COR-L47 (cell line): ENCODE measurements around the gene TCF15.
A peak's percentile ranks its signal among the peaks of the same experiment; 100 is the strongest.
"Not testable (repeated sequence)": the region's sequence is repeated elsewhere in the genome, so short reads cannot be mapped to it uniquely, and the experiment has no call there.

Experiments used
- DNase-seq: peaks from one replicate; lab custom pipeline; 2025; lab: John Stamatoyannopoulos, UW

The TCF15 gene

DNA sequence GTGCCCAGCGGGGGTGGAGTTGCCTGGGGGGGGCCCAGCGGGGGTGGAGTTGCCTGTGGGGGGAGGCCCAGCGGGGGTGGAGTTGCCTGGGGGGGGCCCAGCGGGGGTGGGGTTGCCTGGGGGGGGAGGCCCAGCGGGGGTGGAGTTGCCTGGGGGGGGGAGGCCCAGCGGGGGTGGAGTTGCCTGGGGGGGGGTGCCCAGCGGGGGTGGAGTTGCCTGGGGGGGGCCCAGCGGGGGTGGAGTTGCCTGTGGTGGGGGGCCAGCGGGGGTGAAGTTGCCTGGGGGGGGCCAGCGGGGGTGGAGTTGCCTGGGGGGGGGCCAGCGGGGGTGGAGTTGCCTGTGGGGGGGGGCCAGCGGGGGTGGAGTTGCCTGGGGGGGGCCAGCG lies 31.9 kb upstream of the TCF15 start:
- DNase-seq = not testable (repeated sequence)

DNA sequence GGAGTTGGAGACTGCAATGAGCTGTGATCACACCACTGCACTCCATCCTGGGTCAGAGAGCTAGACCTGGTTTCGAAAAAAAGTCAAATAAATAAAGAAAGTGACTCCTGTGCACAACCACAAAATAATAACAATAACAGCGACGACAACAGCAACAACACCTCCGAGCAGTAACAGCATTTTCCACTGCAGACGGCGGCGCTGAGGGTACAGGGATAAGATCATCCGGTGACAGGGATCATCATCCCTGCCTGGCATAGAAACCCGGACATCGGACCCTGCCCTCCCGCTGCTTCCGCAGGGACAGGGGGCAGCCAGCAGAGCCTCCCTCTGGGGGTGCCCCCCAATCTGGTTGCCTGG lies 31.4 kb upstream of the TCF15 start:
- DNase-seq = no peak

DNA sequence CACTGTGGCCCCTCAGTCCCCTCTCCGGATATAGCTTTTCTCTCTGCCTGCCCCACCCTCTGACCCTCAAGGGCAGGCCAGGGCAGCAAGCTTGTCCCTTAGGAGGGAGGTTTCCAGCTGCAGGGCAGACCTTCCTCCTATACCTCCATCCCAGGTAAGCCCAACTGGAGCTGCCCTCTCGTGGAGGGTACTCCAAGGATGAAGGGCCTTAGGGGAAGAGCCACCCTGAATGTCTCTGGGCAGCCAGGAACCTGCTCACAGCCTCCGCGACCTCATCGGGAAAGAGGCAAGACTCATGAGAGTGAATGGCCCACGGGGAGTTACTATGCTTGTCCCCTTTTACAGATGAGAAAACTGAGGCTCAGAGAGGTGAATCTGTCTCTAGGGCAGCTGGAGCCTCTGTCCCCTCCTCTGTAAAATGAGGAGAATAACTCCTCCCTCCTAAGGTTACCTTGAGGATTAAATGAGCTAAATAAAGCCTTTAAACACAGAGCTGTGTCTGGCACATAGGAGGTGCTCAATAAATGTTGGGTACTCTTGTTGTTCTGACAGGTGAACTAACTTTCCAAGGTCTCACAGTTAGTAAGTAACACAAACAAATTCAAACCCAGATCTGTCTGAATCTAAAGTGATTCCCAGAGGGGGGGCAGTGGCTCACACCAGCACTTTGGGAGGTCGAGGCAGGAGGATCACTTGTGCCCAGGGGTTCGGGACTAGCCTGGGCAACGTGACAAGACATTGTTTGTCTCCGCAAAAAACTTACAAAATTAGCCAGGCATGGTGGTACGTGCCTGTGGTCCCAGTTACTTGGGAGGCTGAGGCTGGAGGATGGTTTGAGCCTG lies 30.8 kb upstream of the TCF15 start:
- DNase-seq = no peak

DNA sequence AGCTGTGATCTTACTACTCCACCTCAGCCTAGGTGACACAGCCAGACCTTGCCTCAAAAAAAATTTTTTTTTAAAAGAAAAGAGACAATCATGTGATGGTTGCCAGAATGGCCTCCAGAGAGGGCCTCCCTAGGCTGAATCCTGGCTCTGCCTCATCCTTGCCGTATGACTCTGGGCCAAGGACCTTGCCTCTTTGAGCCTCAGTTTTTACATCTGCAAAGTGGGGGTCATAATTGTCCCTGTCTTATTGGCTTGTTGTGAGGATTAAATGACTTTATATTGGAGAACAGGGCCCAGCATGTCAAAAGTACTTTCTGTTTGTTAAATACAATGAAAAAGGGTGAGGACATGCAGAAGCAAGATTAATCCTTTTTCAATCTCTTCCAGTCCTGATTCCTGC lies 28.5 kb upstream of the TCF15 start:
- no peak for DNase-seq

DNA sequence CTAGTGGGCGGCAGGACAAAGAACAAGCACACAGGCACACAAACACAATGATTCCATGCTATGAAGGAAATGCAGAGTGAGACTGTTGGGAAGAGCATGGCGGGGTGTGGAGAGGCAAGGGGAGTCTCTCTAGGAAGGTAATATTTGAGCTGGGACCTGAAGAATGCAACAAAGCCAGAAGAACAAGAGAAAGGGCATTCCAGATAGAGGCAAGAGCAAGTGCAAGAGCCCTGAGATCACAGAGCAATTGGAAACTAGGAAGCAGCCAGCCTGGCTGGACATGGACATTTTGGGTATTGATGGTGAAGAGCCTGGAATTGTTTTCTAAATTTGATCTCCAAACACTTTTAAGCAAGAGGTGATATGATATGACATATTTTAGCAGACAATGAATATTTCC lies 27.4 kb upstream of the TCF15 start:
- no peak for DNase-seq

DNA sequence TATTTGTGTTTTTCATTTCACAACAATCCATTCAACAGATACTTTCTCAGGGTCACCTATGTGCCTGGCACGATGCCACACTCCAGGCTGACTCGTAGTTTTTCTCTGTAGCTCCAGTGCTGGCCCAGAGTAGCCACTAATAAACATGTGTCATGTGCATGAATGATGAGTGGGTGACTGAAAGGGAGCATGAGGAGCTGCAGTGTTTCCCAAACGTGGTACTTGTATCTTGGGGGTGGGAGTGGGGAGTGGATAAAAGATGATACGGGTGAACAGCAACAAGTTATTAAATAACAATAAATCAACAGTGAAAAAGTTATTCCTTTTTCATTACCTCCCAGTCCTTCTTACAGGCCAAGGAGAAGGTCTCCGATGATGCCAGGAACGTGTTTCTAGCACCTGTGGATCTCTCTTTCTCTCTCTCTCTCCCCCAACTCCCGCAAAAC lies 25.8 kb upstream of the TCF15 start:
- no peak for DNase-seq

DNA sequence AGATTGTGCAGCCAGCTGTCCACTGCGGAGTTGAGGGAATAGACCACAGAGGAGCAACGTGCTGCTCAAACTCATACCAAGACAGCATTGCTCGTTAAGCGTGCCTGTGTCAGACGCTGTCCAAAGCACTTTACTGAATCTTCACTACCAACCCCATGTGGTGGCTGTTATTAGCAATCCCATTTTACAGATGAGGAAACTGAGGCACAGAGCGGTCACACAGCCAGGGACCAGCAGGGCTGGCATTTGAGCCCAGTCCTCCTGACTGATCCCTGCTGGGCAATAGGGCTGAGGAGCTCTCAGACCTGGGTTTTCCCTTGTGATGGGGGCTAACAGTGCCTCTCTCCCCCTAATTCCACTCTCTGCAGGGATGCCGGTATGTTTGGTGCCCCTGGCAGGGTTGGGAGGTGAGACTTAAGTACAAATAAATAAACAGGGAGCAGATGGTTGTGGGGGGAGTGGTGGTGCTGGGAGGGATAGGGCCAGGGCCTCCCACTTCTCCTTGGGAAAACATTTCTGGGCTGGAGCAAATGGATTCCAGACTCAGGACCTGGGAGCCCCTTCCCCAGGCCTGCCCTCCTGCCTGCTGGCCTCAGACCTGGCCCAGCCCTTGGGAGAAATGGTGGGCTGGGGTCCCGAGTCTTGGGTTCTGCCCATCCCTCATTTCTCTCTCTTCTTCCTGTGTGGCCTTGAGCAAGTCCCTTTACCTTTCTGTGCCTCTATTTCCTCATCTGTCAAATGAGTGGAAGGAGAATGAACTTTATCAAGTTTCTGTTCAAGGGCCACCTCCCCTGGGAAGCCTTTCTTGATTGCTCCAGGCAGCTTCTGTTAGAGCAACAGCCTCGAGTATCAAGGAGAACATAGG lies 25.2 kb upstream of the TCF15 start:
- no peak for DNase-seq

DNA sequence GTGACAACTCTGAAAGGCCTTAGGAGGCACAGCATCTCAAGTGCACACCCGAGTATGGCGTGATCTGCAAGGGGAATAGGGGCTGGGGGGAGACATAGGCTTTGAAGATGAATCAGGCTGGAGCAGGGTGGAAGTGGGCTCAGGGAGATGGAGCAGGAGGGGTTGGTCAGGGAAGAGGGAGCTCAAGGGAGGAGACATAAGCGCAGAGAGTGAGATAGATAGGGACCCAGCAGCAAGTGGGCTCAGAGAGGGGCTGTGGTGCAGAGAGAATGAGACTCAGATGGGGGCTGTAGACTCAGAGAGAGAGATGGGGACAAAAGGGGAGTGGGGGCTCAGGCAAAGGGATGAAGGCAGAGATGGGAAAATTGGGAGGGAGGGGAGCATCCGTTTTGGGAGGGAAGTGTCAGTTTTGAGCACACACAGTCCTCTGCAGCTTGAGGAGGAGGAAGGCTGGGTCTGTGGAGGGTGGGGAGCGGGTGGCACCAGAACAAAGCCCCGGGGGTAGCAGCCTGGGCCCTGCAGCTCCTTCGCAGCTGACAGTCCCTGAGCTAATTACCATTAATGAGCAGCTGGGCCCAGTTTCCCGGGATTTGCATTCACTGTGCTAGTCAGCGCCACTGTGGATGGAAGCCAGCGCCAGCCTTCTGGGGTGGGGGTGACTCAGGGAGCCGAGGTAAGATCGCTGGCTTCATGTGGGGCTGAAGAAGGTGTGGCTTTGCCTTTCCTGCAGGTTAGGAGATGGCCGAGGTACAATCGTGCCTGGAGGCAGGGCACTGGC lies 24.2 kb upstream of the TCF15 start:
- DNase-seq = peak; percentile 58

DNA sequence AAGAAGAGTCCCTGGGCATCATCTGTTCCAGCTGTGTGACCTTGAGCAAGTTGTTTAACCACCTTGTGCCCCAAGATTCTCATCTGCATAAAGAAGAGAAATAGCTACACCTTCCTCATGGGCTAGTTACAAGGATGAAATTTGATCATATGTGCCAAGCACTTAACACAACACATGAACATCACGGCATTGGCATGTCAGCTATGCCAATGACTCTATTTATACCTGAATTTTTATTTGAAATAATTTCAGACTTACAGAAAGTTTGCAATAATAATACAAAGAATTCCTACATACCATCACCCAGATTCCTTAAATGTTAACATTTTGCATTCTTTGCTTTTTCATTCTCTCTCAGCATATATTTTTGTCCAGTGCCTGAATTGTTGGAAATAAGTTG lies 21.0 kb upstream of the TCF15 start:
- no peak for DNase-seq

DNA sequence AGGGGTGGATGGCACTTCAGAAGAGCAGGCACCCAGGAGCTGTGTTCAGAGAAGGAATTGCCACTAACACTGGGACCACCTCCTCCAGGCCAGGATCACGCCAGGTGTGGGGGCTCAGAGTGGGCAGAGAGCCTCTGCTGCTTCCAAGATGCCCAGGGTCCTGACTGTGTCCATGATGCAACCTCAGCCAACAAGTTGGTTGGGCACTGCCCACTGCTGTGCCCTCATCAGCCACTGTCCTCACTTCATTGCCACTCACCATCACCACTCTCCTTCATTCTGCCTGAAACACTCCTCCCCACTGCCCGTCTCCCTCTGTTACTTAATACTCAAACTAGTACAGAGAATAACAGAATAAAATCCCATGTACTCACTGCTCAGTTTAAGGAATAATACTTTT lies 16.5 kb upstream of the TCF15 start:
- no peak for DNase-seq

DNA sequence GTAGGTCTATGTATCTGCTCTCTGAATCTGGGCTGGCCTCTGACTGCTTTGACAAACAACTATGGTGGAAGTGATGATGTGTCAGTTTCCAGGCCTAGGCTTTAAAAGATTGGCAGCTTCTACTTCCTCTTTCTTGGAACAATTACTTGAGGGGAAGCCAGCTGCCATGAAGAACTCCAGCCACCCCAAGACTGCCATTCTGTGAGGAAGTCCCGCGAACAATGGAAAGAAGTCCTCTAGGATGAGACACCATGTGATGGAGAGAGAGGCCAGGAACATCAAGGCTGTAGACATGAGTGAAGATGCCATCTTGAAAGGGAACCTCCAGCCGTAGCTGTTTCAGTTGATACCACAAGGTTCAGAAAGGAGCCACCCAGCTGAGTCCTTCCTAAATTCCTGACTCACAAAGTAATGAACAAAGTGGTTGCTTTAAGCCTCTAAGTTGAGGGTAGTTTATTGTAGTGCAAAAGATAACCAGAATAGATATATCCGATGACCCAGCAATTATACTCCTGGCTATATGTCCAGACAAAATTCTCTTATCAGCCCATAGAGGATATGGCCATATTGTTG lies 15.3 kb upstream of the TCF15 start:
- no peak for DNase-seq

DNA sequence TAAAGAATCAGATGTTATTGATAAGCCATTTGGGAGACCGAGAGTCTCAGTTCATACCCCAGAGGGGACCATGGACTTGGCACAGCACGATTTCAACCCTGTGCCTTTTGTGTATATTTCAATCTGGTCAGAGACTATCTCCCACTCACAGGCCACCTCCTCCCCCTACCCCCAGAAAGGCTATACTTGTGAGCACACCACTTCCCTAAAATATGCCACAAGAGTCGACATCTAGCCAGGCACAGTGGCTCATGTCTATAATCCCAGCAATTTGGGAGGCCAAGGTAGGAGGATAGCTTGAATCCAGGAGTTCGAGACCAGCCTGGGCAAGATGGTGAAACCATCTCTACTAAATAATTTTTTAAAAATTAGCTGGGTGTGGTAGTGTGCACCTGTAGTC lies 13.6 kb upstream of the TCF15 start:
- no peak for DNase-seq

DNA sequence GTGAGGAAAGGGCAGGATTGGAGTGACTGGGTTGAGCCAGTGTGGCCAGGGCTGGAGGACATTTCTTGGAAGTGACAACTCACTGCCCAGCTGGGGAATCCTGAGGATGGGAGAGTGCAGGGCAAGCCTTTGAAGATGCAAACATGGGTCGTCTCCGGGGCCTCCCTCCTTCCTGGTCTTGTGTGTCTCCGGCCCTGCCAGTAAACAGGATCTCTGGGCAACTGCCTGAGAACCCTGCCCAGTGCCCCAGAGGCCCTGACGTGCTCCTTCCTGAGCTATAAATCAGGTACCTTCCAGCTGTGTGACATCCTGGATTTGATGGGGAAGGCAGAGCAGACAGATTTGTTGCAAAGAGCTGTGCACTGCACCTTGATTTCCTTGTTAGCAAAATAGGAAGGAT lies 12.9 kb upstream of the TCF15 start:
- no peak for DNase-seq

DNA sequence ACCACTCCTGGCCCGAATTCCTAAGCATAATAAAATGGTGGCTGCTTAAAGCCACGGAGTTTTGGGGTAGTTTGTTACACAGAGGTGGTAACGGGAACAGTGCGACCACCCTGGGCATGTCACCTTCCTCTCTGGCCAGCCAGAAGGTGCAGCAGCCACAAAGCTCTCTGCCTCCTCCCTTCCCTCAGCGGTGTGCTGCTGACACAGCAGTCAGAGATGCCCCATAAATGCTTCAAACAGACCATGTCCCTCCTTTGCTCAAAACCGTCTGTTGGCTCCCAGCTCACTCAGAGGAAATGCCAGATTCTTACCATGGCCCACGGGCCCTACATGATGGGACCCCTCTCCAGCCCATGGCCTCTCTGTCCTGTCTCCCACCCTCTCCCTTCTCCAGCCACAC lies 12.1 kb upstream of the TCF15 start:
- no peak for DNase-seq

DNA sequence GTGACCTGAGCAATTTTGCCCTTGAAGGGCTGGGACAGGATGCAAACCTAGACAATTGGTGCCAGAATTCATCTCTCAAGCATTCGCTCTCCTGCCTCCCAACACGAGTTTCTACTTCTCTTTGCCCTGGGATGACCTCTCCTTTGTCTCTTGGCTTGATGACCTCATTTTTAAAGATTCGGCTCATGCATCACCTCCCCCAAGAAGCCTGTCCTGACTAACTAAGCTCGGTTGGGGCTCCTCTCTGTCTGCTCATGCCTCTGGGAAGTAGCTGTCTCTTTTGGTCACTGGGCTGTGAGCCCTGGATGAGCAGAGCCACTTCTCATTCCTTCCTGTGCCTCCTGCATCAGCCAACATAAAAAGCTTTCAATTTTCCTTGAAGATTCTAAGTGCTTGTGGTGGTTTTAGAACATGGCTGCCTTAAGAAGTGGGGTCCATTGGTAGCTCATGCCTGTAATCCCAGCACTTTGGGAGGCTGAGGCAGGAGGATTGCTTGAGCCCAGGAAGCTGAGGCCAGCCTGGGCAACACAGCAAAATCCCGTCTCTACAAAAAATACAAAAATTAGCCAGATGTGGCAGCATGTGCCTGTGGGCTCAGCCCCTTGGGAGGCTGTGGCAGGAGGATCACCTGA lies 11.1 kb upstream of the TCF15 start:
- no peak for DNase-seq

DNA sequence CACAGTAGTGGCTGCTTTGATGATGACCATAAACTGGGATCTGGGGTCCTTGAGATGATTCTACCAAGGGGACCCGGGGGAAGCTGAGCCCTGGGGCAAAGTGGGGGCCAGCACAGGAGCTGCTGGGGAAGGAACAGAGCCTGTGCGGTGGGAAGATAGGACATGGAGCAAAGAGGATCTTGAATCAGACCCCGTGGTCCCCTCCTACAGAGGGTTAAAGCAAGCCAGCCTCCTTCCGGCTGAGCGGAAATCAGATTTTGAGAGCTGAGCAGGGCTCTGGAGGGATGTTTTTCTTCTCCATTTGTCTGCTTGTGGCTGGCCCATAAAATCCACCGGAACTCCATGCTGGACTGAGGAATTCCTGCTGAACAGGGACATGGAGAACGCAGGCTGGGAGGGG lies 10.1 kb upstream of the TCF15 start:
- DNase-seq = no peak

DNA sequence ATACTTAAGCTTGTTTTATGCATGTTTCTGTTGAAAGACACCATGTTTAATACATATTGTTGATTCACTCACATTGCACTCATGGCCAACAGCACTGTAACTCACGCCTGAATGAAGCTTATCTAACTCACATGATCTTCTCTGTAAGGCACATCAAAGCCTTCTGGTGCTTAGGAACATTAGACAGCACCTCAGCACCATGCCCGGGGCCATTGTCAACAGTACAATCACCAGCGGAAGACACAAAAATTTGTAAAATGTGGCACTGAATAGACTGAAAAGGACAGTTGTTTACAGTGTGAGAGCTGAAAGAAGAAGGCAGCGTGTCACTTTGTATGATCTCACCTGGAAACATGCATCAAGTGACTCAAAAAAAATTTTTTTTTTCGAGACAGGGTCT lies 8.9 kb upstream of the TCF15 start:
- DNase-seq = no peak

DNA sequence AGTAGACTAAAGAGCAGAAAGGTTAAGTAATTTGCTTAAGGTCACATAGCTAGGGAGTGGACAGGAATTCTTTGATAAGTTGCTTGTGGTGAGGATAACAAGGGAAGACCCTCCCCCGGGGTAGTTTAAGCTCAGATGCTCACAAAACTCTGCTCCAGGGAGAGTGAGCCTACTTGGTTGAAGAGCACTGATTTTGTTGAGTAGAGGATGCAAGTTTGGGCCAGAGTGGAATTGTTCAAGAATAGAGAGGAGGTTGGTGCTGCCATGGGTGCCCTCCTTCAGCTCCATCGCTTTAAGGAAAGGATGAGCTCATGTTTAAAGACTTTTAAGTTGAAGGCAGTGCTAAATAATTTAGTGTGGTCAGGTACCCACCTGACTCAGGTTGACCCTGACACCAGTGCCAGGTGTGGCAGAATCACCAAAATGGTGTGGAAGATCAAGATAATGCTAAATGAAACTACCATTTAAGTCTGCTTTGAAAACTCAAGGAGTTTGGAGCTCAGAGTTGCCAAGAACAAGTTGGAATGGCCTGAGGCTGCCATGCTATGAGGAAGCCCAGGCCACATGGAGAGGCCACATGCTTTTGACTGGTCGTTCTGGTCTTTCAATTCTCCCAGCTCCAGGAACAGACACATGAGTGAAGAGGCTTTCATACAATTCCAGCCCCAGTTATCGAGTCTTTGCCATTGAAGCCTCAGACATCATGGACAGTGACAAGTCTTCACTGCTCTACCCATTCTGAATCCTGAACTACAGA lies 8.0 kb upstream of the TCF15 start:
- DNase-seq = no peak

DNA sequence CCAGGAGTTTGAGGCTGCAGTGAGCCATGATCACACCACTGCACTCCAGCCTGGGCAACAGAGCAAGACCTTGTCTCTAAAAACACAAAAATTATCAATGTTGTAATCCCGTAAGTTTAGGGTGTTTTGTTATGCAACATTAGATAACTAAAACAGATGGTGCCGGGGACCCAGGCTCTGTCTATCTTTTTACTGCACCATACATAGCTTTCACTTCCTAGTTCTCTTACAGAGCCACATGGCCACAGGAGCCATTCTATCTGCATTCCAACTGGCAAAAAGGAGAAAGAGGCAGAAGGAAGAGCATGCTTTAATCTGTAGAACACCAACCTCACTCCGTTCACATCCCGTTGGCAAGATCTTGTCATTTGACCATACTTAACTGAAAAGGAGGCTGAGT lies 5.4 kb upstream of the TCF15 start:
- DNase-seq = no peak

DNA sequence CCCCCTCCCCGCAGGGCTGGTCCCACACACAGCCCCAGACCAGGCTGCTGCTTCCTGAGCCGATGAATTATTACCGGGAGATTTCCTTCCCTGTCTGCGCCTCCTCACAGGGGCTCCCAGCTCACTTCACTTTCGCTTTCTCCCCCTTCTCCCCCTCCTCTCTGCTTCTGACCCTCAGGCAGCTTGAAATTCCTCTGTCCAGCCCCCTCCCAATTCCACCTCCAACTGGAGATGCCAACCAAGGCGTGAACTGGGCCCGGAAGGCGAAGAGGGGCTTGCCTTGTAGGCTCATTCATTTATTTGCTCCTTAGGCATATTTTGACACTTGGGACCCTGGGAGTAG lies 1.7 kb upstream of the TCF15 start:
- no peak for DNase-seq
